ENCODE measurements around the gene MEGF6.

The MEGF6 gene

DNA sequence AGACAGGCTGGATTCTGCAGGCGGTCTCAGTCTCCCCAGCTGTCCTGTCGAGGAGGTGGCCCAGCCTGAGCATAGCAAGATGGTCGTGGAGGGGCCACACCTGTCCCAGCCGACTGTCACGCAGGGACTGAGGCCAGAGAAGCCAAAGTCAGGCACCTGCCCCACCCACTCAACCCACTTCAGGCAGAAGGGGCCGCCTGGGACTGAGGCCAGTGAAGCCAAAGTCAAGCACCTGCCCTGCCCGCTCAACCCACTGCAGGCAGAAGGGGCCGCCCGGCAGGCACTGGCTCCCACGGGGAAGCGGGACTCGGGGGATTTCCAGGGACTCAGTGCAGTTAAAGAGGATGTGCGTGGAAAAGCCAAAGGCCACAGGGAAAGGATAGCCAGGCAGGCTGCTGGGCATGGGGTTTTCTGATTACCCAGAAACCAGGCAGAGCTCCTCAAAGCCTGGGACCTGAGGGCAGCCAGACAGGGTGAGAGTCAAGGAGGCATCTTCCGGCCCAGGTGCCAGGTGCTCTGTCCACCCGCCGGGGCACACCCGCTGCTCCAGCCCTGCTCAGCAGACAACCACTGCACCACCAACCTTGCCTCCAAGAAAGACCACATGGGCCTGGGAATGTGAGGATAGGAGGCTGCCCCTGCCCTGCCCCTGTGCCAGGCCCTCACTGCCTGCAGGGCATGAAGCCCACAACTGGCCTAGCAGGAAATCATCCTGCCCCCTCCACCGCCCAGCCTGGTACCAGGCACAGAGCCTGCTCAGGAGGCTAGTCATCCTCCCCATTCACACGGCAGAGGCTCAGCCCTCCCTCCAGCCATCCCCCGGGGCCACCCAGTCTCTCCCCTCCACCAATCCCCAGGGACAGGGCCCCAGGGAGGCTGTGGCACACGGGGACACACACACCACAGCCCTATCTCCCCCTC, 41.0 kb downstream of the MEGF6 start:
- DNase-seq: no peak

DNA sequence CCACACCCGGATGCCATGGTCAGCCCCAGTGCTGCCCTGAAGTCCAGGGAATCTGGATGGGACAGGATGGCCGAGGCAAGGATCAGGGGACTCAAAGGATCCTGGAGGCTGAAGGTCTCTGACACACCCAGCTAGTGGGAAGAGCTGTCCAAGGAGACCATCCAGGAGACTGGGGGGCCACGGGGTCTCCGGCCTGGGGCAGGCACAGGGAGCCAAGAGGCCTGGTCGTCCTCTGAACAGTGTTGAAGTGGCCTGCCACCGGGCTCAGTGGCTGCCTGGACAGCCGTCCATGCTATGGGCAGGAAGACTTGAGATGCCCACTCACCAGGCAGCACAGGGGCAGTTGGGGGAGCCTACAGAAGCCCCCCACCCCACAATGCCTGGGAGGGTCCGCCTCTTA, 41.9 kb downstream of the MEGF6 start:
- DNase-seq: no peak

DNA sequence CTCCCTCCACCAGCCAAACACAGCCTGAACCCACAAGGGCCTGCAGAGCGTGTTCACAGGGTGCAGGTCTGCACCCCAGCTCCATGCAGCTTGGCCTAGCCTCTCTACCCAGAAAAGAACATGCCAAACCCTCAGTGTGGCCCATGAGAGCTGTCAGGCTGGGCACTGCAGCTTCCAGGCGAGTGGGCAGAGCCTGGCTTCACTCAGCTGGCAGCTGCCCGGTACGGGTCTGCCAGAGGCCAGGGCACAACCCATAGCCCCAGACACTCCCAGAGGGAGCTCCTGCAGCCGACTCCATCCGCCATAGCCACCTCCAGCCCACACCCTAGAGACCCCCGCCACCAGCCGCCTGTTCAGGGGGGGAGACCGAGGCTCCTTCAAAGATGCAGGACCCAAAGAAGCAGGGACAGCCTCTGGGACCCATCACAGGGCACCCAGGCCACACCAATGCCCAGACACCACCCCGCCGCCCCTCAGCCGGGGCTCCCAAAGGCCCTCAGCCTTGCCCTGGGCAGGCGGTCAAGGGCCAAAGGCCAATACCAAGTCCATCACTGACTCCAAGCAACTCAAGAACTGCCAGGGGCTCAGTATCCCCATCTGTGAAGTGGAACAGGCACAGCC, 42.4 kb downstream of the MEGF6 start:
- no peak for DNase-seq

DNA sequence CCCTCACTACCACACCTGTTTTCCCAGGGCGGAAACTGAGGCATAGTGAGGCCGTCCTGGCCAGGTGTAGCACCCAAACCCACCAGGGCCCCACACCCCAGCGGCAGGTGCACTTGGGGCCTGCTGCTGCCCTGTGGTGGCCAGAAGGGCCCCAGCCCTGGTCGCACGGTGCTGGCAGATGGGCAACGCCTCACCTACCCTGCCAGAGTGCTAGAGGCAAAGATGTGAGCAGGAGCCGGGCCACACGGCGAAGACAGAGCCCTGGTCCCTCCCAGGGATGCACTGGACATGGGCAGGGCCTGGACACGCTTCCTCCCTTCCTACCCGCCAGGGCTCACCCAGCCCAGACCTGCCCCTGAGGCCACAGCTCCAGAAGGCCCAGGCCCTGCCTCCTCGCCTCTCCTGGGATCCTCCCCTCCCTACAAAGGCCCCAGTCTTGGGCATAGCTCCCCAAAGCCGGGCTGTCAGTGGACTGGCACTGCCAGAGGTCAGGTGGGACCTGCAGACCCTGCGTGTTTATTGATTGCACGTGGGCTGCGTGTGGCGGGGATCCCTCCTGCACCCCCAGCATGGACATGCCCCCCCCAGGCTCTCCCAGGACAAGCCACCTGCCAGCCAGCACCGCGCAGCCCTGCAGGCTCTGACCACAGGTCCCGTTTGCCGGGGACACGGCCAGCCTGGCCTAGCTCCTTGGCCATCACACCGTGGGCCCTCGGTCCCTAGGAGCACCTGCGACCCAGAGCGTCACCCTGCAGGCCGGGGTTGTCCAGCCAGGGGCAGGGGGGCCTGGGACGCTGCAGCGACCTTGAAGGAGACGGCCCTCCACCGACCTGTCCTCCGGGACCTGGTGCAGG, 44.1 kb downstream of the MEGF6 start:
- no peak for DNase-seq

DNA sequence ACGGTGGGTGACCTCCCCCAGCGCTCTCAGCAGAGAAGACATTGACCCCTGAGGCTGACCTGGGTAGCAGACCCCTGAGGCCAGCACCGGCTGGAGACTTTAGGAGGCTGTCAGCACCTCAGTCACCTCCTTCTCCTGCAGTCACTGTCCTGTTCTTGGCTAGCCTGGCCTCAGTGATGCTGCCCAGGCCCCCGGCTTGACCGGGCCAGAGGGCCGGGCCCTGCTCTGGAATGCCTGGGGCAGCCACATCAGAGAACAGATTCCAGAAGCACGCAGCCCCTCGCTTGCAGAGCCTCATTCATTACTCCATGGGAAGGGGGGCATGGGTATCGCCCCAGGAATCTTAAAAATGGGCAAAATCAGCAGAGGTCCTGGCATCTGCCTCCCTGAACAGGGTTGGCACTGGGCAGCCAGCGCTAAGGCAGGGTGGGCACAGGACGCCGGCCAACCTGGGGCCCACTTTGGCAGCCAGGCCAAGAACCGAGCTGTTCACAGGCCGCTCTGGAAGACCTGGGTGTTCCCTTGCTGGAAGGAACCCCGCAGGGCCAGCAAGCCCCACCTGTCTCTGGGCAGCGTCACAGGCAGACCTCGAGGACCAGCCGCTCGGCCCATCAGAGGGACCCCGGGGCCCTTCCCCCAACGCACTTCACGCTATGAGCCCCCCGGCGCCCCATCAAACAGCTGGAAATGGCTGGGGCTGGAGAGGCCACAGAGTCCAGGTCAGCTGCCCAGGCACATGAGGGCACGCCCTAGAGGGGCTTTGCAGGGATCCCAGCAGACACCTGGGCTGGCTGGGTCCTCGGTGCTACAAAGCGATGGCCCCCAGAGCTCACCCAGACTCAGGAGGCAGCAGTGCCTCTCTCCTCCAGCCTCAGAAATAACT, 45.1 kb downstream of the MEGF6 start:
- DNase-seq: no peak

DNA sequence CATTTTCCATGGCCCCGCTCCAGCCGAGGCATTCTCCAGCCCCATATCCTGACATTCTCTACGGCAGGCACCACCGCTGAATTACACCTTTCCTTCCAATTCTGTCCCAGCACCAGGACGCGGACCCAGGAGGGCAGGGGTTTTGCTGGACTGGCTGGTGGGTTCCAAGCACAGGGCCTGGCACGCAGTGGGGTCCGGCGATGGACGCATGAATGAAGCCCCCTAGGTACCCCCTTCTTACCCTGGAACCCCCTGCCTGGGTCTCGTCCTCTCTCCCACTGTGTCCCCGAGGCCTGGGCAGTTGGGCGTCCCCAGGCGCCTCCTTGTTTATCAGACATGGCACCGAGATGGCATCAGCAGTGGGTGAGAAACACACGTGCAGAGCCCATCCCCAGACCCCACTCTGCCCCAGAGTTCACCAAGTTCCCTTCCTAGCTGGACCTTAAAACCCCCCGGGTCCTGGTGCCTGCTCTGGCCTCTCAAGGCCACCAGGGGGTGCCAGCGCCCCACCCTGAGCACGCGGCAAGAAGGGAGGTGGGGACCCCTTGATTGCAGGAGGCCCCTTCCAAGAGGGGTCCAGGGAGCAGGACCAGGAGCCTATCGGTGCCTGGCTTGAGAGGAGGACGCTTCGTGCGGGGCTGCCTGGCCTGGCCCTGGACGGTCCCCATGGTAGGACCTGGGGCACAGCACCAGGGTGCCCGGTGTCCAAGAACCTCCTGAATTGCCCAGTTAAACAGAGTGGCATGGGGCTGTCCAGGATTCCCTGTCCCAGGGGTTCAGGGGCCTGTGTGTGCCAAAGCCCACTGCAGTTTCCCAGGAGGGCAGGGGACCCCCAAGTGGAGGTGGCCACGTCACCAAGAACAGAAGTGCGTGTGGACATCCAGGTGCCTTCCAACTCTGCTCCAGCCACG, 46.1 kb downstream of the MEGF6 start:
- DNase-seq: no peak

DNA sequence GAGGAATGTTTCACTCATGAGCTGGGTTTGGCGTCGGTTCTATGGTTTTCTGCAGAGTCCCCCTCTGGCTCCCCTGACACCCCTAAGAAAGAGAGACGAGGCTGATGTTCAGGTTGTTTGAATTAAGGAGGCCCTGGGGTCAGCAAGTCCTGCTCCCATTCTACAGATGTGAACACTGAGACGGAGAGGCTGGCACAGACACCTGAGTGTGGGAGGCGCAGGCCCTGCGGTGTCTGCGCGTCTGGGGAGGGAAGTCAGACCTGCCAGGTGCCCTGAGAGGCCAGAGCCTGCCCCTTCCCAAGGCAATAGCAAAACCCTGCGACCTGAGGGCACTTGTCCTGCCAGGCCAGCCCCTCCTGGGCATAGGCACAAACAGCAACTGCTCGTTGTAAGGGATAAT, 47.7 kb downstream of the MEGF6 start:
- DNase-seq: no peak

DNA sequence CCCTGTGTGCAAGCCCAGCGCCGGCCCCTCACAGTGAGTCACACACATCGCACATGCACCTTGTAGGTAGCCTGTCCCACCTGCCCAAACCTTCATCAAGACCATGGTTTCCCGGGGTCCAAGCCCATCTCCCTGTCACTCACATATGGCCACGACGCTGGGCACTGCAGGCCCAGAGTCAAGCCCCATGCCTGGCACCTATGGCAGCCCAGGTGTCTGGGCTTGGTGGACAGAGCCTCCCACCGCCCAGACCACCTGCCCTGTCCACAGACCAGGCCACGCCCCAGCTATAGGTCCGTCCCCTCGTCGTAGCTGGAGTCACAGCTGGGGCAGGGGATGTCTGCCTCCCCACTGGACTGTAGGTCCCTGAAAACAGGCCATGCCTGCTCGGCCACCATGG, 48.2 kb downstream of the MEGF6 start:
- DNase-seq: no peak

DNA sequence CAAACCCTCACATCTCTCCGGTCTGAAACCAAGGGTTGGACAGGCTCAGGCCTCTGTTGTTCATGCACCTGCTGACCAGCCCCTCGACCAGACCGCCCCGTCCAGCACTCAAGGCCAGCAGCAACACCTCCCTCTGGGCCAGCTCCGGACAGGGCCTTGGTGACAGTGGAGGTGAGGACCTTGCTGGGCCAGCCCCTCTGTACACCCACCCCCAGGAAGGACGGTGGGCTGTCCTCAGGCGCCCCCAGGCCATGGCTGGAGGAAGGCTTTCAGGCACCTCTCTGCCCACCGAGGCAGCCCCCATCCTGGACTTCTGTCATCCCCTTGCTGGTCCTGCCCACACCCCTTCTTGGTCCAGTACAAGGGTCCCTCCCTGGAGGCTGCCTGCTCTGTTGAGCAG, 48.6 kb downstream of the MEGF6 start:
- no peak for DNase-seq

DNA sequence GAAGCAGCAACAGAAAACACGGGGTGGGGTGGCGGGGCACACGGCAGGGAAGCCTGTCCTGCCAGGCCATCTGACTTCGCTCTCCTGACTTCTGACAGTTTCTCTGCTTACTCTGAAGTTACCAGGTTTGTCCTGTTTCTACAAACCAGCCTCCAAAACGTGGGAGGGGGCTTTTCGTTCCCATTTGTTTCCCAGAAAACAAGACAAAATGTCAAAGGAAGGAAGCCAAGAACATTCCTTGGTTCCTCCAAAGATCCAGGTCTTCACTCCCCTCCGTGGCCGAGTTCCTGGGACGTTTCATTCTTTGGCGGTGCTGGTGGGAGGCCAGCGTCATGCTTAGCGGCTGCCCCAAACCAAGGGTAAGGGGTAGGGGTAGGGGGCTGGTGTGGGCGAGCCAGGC, 49.6 kb downstream of the MEGF6 start:
- DNase-seq: no peak

DNA sequence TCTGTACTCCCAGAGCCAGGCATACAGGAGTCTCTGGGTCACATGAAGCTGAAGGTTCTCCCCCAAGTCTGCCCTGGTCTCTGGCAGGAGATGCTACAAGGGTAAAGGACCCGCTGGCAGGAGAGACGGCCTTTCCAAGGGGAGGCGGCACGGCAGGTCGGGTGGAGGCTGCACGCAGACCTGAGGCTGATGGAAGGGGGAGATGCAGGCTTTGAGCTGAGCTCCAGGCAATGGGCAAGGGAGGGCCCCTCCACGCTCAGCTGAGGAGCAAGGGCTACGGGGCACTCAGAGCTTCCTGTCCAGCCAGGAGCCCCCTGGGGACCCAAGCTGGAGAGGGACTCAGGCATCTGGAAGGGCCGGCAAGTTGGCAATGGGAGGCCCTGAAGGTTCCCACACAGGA, 50.3 kb downstream of the MEGF6 start:
- DNase-seq: no peak

DNA sequence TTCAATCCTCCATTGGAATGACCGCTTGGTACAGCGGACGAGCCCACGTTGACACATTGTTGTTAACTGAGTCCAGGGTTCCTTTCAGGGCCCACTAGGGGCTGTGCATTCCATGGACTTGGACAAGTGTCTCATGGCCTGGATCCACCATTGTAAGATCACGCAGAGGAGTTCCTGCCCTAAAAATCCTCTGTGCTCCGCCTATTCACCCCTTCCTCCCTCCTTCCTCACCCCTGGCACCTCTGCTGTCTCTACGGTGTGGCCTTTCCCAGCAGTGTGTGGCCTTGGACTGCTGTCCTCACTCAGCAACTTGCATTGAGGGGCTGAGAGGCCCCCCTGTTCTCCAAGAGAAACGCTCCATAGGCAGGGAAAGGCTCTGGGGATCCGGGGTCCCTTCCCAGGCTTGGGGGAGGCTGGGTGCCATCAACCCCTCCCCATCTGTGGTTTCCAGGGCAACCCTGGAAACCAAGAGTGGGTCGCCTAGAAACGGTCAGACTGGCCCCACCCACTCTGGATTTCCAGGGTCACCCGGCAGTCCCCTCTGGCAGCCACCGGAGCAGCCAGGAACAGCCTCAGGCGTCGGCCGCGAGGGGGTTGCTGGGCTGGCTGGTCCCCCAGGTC, 50.9 kb downstream of the MEGF6 start:
- DNase-seq: no peak

DNA sequence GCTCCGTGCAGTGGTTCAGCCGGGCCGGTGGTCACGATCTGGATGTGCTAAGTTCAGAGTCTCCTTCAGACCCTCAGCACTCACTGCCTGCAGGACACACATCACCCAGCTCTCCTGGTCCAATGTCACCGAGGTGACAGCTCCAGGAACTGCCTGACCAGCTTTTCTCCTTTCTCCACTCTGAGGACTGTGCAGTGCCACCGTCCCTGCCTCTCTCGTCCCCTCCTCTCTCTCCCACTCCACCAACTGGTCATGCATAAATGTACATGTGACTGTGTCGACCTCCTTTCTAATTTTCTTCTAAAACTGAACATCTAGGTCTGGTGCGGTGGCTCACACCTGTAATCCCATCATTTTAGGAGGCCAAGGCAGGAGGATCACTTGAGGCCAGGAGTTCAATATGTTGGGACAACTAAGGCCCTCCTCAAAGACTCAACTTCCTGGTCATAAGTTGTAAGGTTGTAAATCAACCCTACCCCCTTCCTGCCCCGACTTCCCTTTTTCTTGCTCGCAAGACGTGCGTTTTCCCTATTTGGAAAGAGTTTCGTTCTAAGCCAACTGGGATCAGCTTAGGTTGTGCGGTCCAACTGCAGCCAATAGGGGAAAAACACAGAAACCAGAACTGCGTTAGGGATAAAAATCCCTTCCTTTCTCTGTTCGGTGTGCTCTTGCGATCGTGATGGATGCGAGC, 53.1 kb downstream of the MEGF6 start:
- DNase-seq: no peak

DNA sequence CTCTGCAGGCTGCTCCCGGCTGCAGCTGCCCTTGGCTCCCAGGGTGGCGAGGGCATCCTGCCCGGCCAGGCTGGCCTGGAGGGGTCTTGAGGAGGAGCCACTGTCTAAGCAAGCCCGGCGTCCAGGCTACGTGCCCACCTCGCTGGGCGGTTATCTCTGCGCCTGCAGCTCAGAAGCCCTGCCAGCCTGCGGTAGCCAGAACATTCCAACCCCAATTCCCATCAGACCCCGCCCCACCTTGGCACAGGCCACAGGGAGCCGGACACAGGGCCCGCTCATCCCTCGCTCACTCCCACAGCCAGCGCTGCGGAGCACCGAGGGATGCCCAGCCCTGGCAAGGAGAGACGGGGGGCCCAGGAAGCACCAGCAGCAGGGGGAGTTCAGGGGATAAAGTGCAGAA, 53.9 kb downstream of the MEGF6 start:
- no peak for DNase-seq

DNA sequence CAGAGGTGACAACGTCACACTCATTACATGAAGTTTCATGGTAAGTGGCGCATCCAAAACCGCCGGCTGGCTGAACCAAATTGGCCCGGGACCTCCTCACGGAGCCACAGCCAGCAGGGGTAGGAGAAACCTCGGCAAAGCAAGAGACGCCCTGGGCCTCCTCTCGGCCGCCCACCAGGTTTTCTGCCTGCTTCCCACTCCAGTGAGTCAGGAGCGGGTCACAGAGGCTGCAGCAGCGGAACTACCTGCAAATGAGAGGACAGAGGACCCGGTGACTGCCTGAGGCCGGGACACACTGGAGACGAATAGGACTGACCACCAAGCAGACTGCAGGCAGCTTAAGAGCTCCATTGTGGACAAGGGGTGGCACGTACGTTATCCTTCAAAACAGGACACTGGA, 55.0 kb downstream of the MEGF6 start:
- no peak for DNase-seq

DNA sequence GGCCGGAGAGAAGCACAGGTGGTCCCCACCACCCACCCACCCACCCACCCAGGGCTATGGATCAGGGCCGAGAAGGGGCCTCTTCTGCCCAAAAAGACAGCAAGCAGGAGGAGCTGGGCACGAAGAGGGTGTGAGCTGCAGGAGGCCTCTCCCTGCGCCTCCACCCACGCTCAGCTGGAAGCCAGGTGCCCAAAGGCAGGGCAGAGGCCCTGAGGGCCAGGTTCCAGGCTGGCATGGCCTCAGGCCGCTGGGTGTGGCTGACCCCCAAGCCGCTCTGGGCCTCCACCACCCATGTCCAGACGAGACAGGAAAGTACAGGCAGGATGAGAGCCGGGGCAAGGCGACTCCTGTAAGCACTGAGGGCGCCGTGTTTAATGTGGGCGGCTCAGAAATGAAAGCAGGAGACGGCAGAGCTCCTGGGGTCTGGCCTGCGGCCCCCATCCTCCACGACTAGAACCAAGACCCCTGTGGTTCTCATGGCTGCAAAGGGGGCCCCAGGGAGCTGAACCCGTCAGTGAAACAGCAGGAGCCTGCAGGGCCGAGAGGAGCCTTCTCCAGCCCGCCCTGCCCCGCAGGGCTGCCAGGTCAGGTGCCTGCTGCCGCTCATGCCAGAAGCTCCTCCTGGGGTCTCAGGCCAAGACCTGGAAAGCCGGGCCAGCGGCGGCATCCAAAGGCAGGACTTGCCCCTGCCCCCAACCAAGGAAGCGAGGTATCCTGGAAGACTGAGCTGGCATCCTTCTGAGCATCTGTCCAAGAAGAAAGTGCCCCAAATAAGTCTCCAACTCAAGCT, 56.0 kb downstream of the MEGF6 start:
- no peak for DNase-seq

DNA sequence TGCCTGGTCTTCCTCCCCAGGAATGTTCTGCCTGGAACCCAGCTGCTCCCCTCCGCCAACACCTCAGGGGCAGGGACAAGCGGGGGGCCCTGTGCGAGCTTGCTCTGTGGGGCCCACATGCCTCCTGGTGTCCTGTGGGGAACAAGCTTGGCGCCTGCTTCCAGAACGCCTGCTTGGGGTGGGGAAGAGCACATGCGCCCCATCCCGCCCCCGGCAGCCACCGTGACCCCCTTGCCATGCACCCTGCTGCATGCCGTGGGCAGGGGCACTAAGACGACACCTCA, 57.4 kb downstream of the MEGF6 start:
- DNase-seq: no peak

DNA sequence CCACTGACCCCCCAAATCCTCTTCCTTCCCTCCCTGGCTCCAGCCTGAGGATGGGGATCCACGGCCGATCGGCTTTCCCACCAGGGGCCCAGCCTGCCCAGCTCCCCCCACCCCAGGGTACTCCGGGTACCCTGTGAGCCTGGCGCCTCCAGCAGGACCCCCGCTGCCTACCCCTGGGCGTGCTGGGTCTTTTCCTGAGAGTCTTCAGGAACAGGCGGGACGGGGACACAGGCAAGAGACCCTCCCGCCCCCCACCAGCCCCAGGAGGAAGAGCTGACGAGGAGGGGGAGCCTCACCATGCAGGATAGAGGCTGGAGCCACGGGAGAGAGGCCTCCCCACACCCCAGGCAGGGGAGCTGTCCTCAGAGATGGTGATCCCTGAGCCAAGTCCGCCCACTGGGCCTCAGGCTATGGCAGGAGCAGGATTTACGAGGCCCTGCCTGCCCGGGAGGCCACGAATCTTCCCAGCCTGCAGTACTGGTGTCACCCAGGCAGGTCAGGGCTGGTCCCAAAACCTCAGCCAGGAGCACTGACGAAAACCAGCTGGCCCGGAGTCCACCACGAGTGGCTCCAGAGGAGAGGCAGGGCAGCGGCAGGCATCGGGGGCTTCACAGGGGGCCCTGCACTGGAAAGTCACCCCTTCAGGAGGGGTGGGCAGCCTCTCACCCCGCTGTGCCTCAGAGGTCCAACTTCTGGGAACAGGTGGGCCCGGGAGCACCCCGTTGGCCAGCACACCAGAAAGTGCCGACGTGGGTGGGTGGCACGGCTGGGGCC, 58.0 kb downstream of the MEGF6 start:
- DNase-seq: no peak

DNA sequence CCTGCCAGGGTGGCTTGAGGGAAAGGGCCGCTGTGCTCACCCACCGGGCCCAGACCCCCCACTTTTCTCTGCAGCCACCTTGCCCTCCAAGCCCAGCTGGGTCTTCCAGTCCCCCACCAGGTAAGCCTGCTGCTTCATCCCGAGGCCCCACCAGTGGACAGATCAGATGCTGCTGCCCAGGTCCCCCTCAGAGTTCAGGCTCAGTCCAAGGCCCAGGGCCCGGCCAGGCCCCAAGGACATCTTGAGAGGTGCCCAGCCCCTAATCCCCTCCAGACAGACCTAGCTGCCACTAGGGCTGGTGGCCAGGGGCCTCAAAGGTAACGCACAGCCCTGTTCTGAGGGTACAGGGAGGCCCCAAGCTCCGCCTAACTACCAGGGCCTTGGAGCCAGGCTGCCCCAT, 58.6 kb downstream of the MEGF6 start:
- no peak for DNase-seq
